Keratinocyte (primary cell): Measurements from ENCODE around the gene S100A5.

ENCODE experiments used
- CTCF ChIP-seq, 3 experiments: IDR thresholded peaks in 1 of 3; conservative IDR thresholded peaks in 1 of 3; optimal IDR thresholded peaks in 1 of 3; 2 replicates in 2 of 3; 3 replicates in 1 of 3; pipeline versions ENCODE3 to v1.5.1; 2011; ENCODE audit warnings: low read length in 3 of 3, mild to moderate bottlenecking in 3 of 3, moderate library complexity in 2 of 3, control low read depth in 1 of 3, inconsistent platforms in 1 of 3; ENCODE audit not compliant: insufficient read depth in 2 of 3; ENCODE audit errors: extremely low read depth in 1 of 3
- EZH2 ChIP-seq: IDR thresholded peaks from one replicate; pipeline ENCODE4 v1.6.1; 2012; ENCODE audit warnings: inconsistent platforms, mild to moderate bottlenecking, low read length, moderate library complexity

GRCh38 chr1:153495536-153495935, 45.2 kb downstream of the S100A5 start:
- no peak for TF ChIP-seq CTCF (optimal IDR thresholded peaks at IDR 0.05 in 1 of 3, IDR thresholded peaks at IDR 0.05 in 1 of 3, conservative IDR thresholded peaks at IDR 0.05 in 1 of 3; ENCODE audit: extremely low read depth in 1 of 3, insufficient read depth in 2 of 3, low read length in 3 of 3)
- TF ChIP-seq EZH2 = no peak
